Endodermal cell (in vitro differentiated cells): ENCODE data around the gene DNAJC10. TPM values are rescaled to one million over a fixed set of nuclear protein-coding genes. Genes with fewer than 3 reads are reported as not detected.
A peak's percentile ranks its signal among the peaks of the same experiment; 100 is the strongest.

Experiments
- DNase-seq: peaks from one replicate; pipeline ENCODE4 v3.0.0-alpha.2; 2017
- H3K27ac ChIP-seq: 2 replicates; pipeline ENCODE4 v1.5.1; 2013; ENCODE audit warnings: mild to moderate bottlenecking, low read depth, low read length, moderate library complexity
- H3K27me3 ChIP-seq: 2 replicates; pipeline ENCODE4 v1.6.1; 2013; ENCODE audit warnings: mild to moderate bottlenecking, low read length, moderate library complexity; ENCODE audit not compliant: insufficient read depth, control insufficient read depth, poor library complexity, severe bottlenecking
- H3K36me3 ChIP-seq: 2 replicates; pipeline ENCODE4 v1.7.0; 2013; ENCODE audit warnings: mild to moderate bottlenecking, low read length, moderate library complexity; ENCODE audit not compliant: control insufficient read depth, insufficient read depth
- H3K4me1 ChIP-seq: one replicate; pipeline ENCODE4 v1.7.0; 2013; ENCODE audit warnings: low read length; ENCODE audit not compliant: control insufficient read depth, insufficient read depth
- H3K4me3 ChIP-seq: 2 replicates; pipeline ENCODE4 v1.5.1; 2013; ENCODE audit warnings: mild to moderate bottlenecking, low read length, moderate library complexity
- H3K9ac ChIP-seq: 2 replicates; pipeline ENCODE4 v1.6.1; 2013; ENCODE audit warnings: mild to moderate bottlenecking, low read length, moderate library complexity; ENCODE audit not compliant: poor library complexity, severe bottlenecking; ENCODE audit errors: extremely low read depth
- H3K9me3 ChIP-seq: 2 replicates; pipeline ENCODE4 v1.6.1; 2013; ENCODE audit warnings: mild to moderate bottlenecking, low read length, moderate library complexity; ENCODE audit not compliant: control insufficient read depth
- H3K27ac Mint-ChIP-seq: 2 replicates; pipeline ENCODE4 v1.8.0; 2020; ENCODE audit warnings: mixed read lengths
- H3K27me3 Mint-ChIP-seq: 2 replicates; pipeline ENCODE4 v1.8.0; 2021; ENCODE audit warnings: mild to moderate bottlenecking, mixed read lengths; ENCODE audit not compliant: insufficient read depth
- H3K36me3 Mint-ChIP-seq: 2 replicates; pipeline ENCODE4 v1.8.0; 2020; ENCODE audit warnings: low read depth, mixed read lengths
- H3K4me1 Mint-ChIP-seq: 2 replicates; pipeline ENCODE4 v1.8.0; 2020; ENCODE audit warnings: mixed read lengths
- H3K4me3 Mint-ChIP-seq: 2 replicates; pipeline ENCODE4 v1.8.0; 2020; ENCODE audit warnings: mild to moderate bottlenecking, moderate library complexity, mixed read lengths
- H3K9me3 Mint-ChIP-seq: 2 replicates; pipeline ENCODE4 v1.8.0; 2020; ENCODE audit warnings: mild to moderate bottlenecking, mixed read lengths
- WGBS, 2 experiments: methylation state at CpG; one replicate each; pipeline versions ENCODE4 v1.1.5 to v1.1.7; 2013; ENCODE audit warnings: missing lambda C conversion rate in 2 of 2, mixed read lengths in 1 of 2; ENCODE audit not compliant: insufficient coverage in 1 of 2, insufficient read length in 1 of 2; 5-methylcytosine and 5-hydroxymethylcytosine counted together
- total RNA-seq, 2 donors: library from RNA; stranded (reverse); fragmentation: NEBNext Ultra II Directional in 1 of 2; extraction: Animal tissue kit (Norgen Biotek cat#: 25700) in 1 of 2; gene quantifications; 2 replicates in 1 of 2; 3 replicates in 1 of 2; pipeline ENCODE4 v1.2.1, GENCODE V29; 2021
- TF ChIP-seq, protein P1 (sequence below): fragments of 200-600 bp; sonication (generic); conservative IDR thresholded peaks from 2 replicates; pipeline ENCODE4 v1.5.0; 2021; ENCODE audit warnings: antibody characterized with exemption, mild to moderate bottlenecking

Gene DNAJC10
- total RNA-seq, 2 donors from 2014 or later, result 212 to 232 TPM

DNA sequence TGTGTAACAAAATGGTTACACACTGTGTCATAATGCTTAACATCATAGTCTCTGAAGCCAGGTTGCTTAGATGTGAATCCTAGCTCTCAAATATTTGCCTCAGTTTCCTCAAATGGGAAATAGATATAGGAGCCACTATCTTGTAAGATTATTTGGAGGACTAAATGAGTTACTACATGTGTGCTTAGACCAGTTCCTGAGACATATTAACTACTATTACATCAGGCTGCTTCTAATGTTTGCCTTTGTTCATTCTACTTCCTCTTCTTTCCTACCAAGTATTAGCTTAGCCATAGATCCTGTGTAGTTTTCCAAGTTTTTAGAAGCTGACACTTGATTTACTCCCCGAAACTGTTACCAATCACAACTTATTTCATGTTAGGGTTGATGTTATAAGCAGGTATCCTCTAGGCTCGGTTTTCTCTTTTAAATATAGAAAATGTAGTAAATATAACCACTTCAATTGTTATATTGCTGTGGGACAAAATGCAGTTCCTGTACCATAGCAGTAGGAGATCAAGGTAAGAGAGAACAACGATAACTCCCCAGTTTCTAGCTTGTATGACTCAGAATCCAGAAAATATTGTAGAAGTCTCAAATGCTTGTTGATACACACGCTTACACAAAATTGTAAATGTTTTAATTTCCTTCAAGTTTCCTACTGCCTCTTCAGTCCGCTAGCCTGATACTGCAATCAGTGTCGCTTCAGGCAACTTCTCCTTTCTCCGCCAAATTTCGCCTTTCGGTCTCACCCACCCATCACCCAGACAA, 751 bp upstream of the DNAJC10 start:
- DNase-seq, result no peak
- Mint-ChIP-seq H3K4me3 (no peak overlapping the region), H3K9me3 (no peaks in the 10 kb centered on the region), H3K36me3 (peaks cover 6% of the 10 kb centered on the region), H3K4me1 (peaks cover 4% of the 10 kb centered on the region), H3K27me3 (no peaks in the 10 kb centered on the region), H3K27ac (no peak overlapping the region)
- TF ChIP-seq, protein P1, sequence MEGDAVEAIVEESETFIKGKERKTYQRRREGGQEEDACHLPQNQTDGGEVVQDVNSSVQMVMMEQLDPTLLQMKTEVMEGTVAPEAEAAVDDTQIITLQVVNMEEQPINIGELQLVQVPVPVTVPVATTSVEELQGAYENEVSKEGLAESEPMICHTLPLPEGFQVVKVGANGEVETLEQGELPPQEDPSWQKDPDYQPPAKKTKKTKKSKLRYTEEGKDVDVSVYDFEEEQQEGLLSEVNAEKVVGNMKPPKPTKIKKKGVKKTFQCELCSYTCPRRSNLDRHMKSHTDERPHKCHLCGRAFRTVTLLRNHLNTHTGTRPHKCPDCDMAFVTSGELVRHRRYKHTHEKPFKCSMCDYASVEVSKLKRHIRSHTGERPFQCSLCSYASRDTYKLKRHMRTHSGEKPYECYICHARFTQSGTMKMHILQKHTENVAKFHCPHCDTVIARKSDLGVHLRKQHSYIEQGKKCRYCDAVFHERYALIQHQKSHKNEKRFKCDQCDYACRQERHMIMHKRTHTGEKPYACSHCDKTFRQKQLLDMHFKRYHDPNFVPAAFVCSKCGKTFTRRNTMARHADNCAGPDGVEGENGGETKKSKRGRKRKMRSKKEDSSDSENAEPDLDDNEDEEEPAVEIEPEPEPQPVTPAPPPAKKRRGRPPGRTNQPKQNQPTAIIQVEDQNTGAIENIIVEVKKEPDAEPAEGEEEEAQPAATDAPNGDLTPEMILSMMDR, result no peak
- no peaks in the 10 kb centered on the region for H3K9me3 ChIP-seq
- H3K27ac ChIP-seq, result peak overlapping the region; percentile 22
- no peaks in the 10 kb centered on the region for H3K4me1 ChIP-seq
- 8 to 14% methylated on average over 2 to 8 of the region's 9 CpGs for WGBS, 2 experiments
- H3K9ac ChIP-seq, result peak overlapping the region; percentile 73
- H3K27me3 ChIP-seq, result no peaks in the 10 kb centered on the region
- H3K4me3 ChIP-seq, result peak overlapping the region; percentile 92
- peaks cover 24% of the 10 kb centered on the region for H3K36me3 ChIP-seq

DNA sequence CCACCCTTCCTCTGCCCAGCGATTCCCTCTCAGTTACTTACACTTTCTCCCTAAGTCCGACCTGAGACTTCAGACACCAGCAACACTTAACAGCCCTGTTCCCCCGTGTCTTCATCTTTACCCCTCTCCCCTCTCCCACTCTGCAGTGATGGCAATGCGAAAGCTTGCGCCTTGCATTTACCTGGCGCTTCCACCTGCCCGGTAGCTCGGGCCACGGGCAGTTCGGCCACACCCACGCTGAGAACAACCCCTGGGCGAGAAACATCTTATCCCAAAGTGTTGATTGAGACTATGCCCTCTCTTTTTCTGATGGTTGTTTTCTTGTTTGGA, 558 bp downstream of the DNAJC10 start:
- WGBS, 2 experiments, result 0 to 1% methylated on average over 1 to 12 of the region's 12 CpGs
- H3K27me3 Mint-ChIP-seq, result no peaks in the 10 kb centered on the region
- H3K27ac Mint-ChIP-seq, result no peak overlapping the region
- peaks cover 8% of the 10 kb centered on the region for H3K4me1 Mint-ChIP-seq
- TF ChIP-seq, protein P1, result no peak
- Histone ChIP-seq H3K4me3 (peak overlapping the region; percentile 92), H3K4me1 (no peaks in the 10 kb centered on the region), H3K36me3 (peaks cover 36% of the 10 kb centered on the region), H3K9me3 (no peaks in the 10 kb centered on the region), H3K27ac (peak overlapping the region; percentile 20), H3K27me3 (no peaks in the 10 kb centered on the region), H3K9ac (peak overlapping the region; percentile 73)
- H3K4me3 Mint-ChIP-seq, result no peak overlapping the region
- H3K36me3 Mint-ChIP-seq, result peaks cover 10% of the 10 kb centered on the region
- no peaks in the 10 kb centered on the region for H3K9me3 Mint-ChIP-seq
- no peak for DNase-seq

DNA sequence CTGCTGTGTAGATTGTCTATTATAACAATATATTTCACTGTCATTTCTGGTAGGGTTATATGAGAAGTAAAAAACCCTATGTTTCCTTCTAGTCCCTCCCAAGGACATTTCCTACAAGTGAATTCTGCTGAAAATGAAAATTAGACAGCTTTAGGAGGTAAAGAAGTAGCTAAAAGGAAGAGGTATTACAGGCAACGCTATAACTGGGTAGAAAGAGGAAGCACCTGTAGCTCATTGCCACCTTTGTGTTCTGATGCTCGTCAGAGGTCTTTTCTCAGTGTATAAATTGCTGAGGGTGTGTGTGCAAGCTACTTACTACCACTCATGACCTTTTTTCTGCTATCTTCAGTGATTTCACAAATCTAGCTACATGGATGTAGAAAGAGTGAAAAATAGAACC, 1.4 kb downstream of the DNAJC10 start:
- H3K27ac Mint-ChIP-seq, result no peak overlapping the region
- WGBS, 2 experiments, result 73 to 83% methylated on average over 1 to 2 of the region's 2 CpGs
- Histone ChIP-seq H3K9ac (peak overlapping the region; percentile 73), H3K9me3 (no peaks in the 10 kb centered on the region), H3K36me3 (peaks cover 43% of the 10 kb centered on the region), H3K4me3 (peak overlapping the region; percentile 92), H3K27ac (no peak overlapping the region), H3K27me3 (no peaks in the 10 kb centered on the region), H3K4me1 (no peaks in the 10 kb centered on the region)
- no peaks in the 10 kb centered on the region for H3K27me3 Mint-ChIP-seq
- no peak overlapping the region for H3K4me3 Mint-ChIP-seq
- H3K36me3 Mint-ChIP-seq, result peaks cover 14% of the 10 kb centered on the region
- DNase-seq, result no peak
- TF ChIP-seq, protein P1, result no peak
- H3K4me1 Mint-ChIP-seq, result peaks cover 8% of the 10 kb centered on the region
- no peaks in the 10 kb centered on the region for H3K9me3 Mint-ChIP-seq
